BJ (cell line): Measurements from ENCODE around the gene MPRIP. TPM values are rescaled to one million over a fixed set of nuclear protein-coding genes. Genes with fewer than 3 reads are reported as not detected.

Experiments
- CTCF ChIA-PET: fragments of 350-600 bp; formaldehyde crosslinking; extraction: SDS; loops from one replicate; lab custom pipeline; 2021; ENCODE audit warnings: antibody characterized with exemption, inconsistent platforms; lab: Yijun Ruan, JAX
- POLR2A ChIA-PET: fragments of 300-600 bp; sonication (Branson Sonifier 250); formaldehyde crosslinking; extraction: SDS; loops from one replicate; lab custom pipeline; 2021; ENCODE audit warnings: antibody characterized with exemption; lab: Charles Lee
- DNase-seq: peaks from one replicate; pipeline ENCODE4 v3.0.0-alpha.2; 2011; ENCODE audit warnings: low read depth
- H3K27me3 ChIP-seq: 2 replicates; pipeline ENCODE4 v1.6.0; 2011; ENCODE audit warnings: low read length; ENCODE audit not compliant: control insufficient read depth, insufficient read depth
- H3K36me3 ChIP-seq: 2 replicates; pipeline ENCODE4 v1.5.1; 2011; ENCODE audit warnings: low read length; ENCODE audit not compliant: control insufficient read depth, insufficient read depth
- H3K4me3 ChIP-seq: 2 replicates; pipeline ENCODE4 v1.5.1; 2011; ENCODE audit warnings: low read depth, mild to moderate bottlenecking, control low read depth, low read length
- polyA plus RNA-seq: library from polyadenylated mRNA; depleted of rRNA; stranded (reverse); fragments of >200 nt; gene quantifications from 2 replicates; pipeline ENCODE4 v1.2.3, GENCODE V29; 2011
- TF ChIP-seq, protein P1 (sequence below): IDR thresholded peaks from 2 replicates; pipeline ENCODE4 v1.5.1; 2011; ENCODE audit warnings: low read depth, mild to moderate bottlenecking, control low read depth, inconsistent platforms, low read length, moderate library complexity; ENCODE audit not compliant: insufficient read depth

The MPRIP gene
- polyA plus RNA-seq, 1 experiment = 149 TPM

DNA sequence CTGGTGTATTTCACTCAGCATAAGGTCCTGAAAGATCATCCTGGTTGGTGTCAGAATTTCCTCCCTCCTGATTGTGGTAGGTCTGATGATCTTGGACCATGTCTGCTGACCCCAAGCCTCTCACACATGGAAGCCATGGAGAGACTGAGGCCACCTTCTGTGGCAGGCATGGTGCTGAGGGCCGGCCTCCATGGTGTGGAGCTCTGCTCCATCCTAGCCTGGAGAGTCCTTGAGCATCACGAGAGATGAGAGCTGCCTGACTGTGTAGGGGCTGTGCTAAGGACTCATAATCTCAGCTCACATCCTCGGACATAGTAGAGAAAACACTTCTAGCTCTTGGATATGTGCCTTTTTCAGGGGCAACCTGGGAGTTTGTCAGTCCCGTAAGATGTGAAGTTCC, 40.6 kb downstream of the MPRIP start:
- TF ChIP-seq, protein P1, sequence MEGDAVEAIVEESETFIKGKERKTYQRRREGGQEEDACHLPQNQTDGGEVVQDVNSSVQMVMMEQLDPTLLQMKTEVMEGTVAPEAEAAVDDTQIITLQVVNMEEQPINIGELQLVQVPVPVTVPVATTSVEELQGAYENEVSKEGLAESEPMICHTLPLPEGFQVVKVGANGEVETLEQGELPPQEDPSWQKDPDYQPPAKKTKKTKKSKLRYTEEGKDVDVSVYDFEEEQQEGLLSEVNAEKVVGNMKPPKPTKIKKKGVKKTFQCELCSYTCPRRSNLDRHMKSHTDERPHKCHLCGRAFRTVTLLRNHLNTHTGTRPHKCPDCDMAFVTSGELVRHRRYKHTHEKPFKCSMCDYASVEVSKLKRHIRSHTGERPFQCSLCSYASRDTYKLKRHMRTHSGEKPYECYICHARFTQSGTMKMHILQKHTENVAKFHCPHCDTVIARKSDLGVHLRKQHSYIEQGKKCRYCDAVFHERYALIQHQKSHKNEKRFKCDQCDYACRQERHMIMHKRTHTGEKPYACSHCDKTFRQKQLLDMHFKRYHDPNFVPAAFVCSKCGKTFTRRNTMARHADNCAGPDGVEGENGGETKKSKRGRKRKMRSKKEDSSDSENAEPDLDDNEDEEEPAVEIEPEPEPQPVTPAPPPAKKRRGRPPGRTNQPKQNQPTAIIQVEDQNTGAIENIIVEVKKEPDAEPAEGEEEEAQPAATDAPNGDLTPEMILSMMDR = no peak
- no peak for DNase-seq
- ChIA-PET CTCF (interaction anchor here (1.3 kb wide), 1 partner anchor 31 kb away, joined by 3 read pairs; no protein-coding TSS in a partner anchor), POLR2A (no interaction called here)
- H3K36me3 ChIP-seq = peaks cover 26% of the 10 kb centered on the region
- H3K27me3 ChIP-seq = no peaks in the 10 kb centered on the region
- no peak overlapping the region for H3K4me3 ChIP-seq

DNA sequence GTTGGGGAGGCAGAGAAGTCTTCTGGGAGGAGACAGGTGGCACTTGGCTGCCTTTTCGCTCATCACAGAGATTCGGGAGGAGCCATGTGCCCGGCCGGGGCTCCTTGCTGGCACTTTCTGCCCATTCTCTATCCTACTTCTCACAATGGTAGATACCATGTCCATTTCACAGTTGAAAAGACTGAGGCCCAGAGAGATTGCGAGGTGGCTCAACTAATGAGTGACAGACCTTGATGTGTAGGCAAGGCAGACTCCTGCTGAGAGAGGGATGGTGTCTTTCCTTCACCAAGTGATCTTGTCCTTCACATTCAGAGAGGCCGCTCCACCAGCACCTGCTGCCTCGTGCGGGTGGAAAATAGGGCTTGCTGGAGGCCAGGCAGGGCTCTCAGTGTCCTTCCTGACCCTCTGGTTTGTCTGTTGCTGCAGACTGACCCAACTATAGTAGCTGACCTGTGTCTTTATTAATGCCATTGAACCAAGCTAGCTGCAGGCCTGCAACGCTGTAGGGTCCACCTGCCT, 42.1 kb downstream of the MPRIP start:
- POLR2A ChIA-PET = no interaction called here
- peaks cover 23% of the 10 kb centered on the region for H3K36me3 ChIP-seq
- TF ChIP-seq, protein P1 = no peak
- no peak for DNase-seq
- no peak overlapping the region for H3K4me3 ChIP-seq
- CTCF ChIA-PET = no interaction called here
- no peaks in the 10 kb centered on the region for H3K27me3 ChIP-seq

DNA sequence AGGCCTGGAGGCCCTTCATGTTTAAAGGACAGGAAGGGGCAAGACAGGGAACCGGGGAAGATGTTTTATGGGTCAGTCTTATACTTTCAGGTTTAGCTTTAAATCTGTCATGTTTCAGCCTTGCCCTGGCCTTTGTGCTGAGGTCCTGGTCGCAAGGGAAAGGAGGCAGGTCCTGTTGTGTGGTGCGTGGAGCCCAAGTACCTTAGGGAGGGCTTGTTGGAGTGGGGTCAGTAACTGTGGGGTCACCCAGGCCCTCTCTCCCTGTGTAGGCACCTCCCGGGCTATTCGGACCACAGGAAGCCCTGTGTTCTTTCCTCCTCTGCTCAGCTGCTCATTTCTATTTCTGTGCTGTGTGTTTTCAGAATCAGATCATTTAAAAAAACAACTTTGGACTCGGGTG, 42.7 kb downstream of the MPRIP start:
- POLR2A ChIA-PET = no interaction called here
- TF ChIP-seq, protein P1 = no peak
- CTCF ChIA-PET = no interaction called here
- DNase-seq = no peak
- Histone ChIP-seq H3K4me3 (no peak overlapping the region), H3K27me3 (no peaks in the 10 kb centered on the region), H3K36me3 (peaks cover 25% of the 10 kb centered on the region)

DNA sequence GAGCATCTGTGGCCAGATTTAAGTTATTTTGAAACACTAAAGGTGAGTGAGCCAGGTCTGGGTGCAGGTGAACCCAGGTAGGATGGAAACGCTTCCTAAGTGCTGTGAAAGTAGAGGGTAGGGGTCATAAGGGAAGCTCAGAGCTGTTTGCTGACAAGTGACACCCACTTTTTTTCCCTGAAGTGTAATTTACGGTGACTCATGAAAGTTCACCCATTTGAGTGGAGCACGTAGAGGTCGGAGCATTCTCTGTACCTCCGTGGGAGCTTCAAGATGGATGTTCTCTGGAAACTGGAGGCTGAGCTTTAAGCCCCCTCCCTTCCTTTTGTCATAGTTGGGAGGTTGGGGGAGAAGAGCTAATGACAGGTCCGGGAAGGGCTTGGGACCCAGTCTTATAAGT, 44.3 kb downstream of the MPRIP start:
- ChIA-PET POLR2A (no interaction called here), CTCF (no interaction called here)
- no peak for DNase-seq
- peaks cover 28% of the 10 kb centered on the region for H3K36me3 ChIP-seq
- H3K4me3 ChIP-seq = no peak overlapping the region
- no peaks in the 10 kb centered on the region for H3K27me3 ChIP-seq
- TF ChIP-seq, protein P1 = no peak

DNA sequence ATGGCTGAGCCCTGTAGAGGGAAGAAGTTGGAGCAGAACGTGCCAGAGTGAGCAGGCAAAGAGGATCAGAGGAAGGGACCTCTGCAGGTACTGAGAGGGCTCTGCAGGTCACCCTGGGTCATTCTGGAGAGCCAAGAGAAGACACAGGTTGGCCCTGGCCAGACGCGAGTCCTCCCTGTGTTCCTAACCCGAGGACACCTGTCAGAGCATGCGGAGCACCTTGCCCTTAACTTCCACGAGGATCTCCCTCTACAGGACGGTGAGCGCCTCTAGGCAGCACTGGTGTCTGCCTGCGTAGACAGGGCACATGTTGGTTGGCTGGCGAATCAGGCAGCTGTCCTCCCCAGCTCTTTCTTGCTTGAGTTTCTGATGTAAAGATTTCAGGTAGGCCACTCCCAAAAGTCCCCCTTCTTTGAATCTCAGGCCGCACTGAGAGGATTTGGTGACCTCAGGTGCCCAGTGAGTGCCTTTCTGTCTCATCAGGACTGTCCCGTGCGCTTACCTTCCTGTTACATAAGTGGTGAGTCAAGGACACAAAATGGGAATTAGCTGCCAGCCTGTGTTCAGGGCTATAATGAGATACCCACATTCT, 45.3 kb downstream of the MPRIP start:
- TF ChIP-seq, protein P1 = no peak
- DNase-seq = no peak
- Histone ChIP-seq H3K4me3 (no peak overlapping the region), H3K36me3 (peaks cover 28% of the 10 kb centered on the region), H3K27me3 (no peaks in the 10 kb centered on the region)
- ChIA-PET POLR2A (no interaction called here), CTCF (interaction anchor here (1.6 kb wide), 1 partner anchor 9 kb away, joined by 6 read pairs; no protein-coding TSS in a partner anchor)
